Lower lobe of right lung (tissue), 2 donors: ENCODE results near the gene KDF1. TPM values are rescaled to one million over a fixed set of nuclear protein-coding genes. Genes with fewer than 3 reads are reported as not detected.
A peak's percentile ranks its signal among the peaks of the same experiment; 100 is the strongest.

Source experiments
- ATAC-seq, 2 donors: fragments of 200-7000 bp; cut with Tn5 transposase; one replicate each; pipeline ENCODE4 v1.9.1; 2020 to 2022; ENCODE audit warnings: mild to moderate bottlenecking in 2 of 2, moderate library complexity in 2 of 2
- DNase-seq: peaks from one replicate; pipeline ENCODE4 v3.0.0-alpha.2; 2020
- H3K27ac ChIP-seq: fragments of 200-600 bp; one replicate; pipeline ENCODE4 v1.8.0; 2022
- H3K27me3 ChIP-seq: fragments of 200-600 bp; one replicate; pipeline ENCODE4 v1.8.0; 2022; ENCODE audit warnings: low read depth
- H3K36me3 ChIP-seq: fragments of 200-600 bp; one replicate; pipeline ENCODE4 v1.8.0; 2022; ENCODE audit warnings: mild to moderate bottlenecking
- H3K4me1 ChIP-seq: fragments of 200-600 bp; one replicate; pipeline ENCODE4 v1.8.0; 2022
- H3K4me3 ChIP-seq: fragments of 200-600 bp; one replicate; pipeline ENCODE4 v1.8.0; 2022; ENCODE audit warnings: mild to moderate bottlenecking
- H3K9me3 ChIP-seq: fragments of 200-600 bp; one replicate; pipeline ENCODE4 v1.8.0; 2022
- intact Hi-C: fragments of 100-400 bp; cut with DNase I; formaldehyde crosslinking; loops from one replicate; pipeline ENCODE4 v1.11.0; 2022
- total RNA-seq: library from RNA; stranded (reverse); fragmentation: NEBNext Ultra II Directional; extraction: Animal tissue kit (Norgen Biotek cat#: 25700); gene quantifications from one replicate; pipeline ENCODE4 v1.2.1, GENCODE V29; 2021
- TF ChIP-seq, protein P1 (sequence below): fragments of 200-600 bp; IDR thresholded peaks from one replicate; pipeline ENCODE4 v1.8.0; 2022; ENCODE audit warnings: antibody characterized with exemption, mild to moderate bottlenecking
- donor health status: DM: no; HTN: yes; CAD: no; lungs with severe emphysema.

KDF1 gene
- total RNA-seq, 1 donor from 2014 or later: 8.1 TPM

DNA sequence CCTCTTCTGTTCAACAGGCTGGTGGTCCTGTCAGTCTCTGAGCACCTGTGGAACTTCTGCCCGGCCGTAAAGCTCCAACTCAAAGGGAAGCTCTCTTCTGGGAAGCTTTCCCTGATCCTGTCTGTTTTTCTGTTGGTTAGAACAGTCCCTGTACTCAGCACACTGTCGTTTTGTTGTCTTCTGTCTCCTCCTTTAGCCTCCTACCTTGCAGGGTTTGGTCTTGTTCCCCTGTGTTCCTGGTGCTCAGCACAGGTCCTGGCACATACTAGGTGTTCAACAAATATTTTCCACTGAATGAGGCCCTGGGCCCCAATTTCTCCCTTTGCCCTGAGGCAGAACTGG lies 328 bp upstream of the KDF1 start:
- H3K4me3 ChIP-seq: peak overlapping the region; percentile 64
- no peaks in the 10 kb centered on the region for H3K9me3 ChIP-seq
- H3K27me3 ChIP-seq: peaks cover 33% of the 10 kb centered on the region
- TF ChIP-seq, protein P1, sequence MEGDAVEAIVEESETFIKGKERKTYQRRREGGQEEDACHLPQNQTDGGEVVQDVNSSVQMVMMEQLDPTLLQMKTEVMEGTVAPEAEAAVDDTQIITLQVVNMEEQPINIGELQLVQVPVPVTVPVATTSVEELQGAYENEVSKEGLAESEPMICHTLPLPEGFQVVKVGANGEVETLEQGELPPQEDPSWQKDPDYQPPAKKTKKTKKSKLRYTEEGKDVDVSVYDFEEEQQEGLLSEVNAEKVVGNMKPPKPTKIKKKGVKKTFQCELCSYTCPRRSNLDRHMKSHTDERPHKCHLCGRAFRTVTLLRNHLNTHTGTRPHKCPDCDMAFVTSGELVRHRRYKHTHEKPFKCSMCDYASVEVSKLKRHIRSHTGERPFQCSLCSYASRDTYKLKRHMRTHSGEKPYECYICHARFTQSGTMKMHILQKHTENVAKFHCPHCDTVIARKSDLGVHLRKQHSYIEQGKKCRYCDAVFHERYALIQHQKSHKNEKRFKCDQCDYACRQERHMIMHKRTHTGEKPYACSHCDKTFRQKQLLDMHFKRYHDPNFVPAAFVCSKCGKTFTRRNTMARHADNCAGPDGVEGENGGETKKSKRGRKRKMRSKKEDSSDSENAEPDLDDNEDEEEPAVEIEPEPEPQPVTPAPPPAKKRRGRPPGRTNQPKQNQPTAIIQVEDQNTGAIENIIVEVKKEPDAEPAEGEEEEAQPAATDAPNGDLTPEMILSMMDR: no peak
- peaks cover 17% of the 10 kb centered on the region for H3K4me1 ChIP-seq
- peak overlapping the region; percentile 75 for H3K27ac ChIP-seq
- intact Hi-C loops: no loop called here
- ATAC-seq (peak in 1 of 2 donors; percentile 3), DNase-seq (no peak)
- no peaks in the 10 kb centered on the region for H3K36me3 ChIP-seq

DNA sequence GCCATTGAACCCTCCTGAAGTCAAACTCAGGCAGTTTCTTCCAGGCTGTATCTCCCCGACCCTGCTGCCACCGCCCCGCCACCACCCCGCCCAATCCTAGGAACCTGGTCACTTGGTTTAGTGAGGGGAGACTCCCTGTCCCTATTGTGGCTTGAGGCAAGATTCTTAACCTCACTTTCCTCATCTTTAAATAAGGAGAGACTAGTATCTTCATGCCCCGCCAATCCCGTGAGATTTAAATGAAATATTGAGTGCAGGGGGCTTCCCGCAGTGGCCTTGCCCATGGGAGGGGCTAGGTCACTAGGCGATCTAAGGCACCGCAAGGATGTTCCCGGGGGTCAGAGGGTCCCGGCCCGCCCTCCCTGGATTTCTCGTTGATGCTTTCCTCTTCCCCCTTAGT lies 998 bp downstream of the KDF1 start:
- TF ChIP-seq, protein P1: no peak
- no peak for DNase-seq
- peak overlapping the region; percentile 64 for H3K4me3 ChIP-seq
- H3K27me3 ChIP-seq: peaks cover 33% of the 10 kb centered on the region
- ATAC-seq: no peak
- H3K36me3 ChIP-seq: no peaks in the 10 kb centered on the region
- H3K27ac ChIP-seq: no peak overlapping the region
- intact Hi-C loops: no loop called here
- H3K9me3 ChIP-seq: no peaks in the 10 kb centered on the region
- H3K4me1 ChIP-seq: peaks cover 17% of the 10 kb centered on the region

DNA sequence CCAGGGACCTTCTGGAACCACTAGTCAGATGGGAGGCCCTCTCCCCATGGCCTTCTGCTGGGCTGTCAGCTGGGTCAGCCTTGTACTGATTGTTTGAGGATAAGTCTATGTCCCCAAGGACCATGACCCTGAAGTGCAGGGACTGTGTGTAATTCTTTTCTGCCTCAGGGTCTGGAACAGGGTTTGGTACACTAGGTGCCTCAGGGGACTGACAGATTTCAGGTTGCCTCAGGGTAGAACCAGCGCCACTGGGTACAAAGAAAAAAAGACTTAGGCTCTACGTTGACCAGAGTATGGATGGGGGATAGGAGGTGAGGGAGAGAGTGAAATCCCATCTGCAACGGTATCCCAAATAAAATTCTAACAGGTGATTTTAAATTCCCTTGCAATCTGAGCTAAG lies 3.0 kb downstream of the KDF1 start:
- peaks cover 17% of the 10 kb centered on the region for H3K4me1 ChIP-seq
- intact Hi-C loops: no loop called here
- no peak overlapping the region for H3K4me3 ChIP-seq
- H3K27me3 ChIP-seq: peaks cover 33% of the 10 kb centered on the region
- DNase-seq: no peak
- TF ChIP-seq, protein P1: no peak
- no peak for ATAC-seq
- no peak overlapping the region for H3K27ac ChIP-seq
- H3K36me3 ChIP-seq: no peaks in the 10 kb centered on the region
- no peaks in the 10 kb centered on the region for H3K9me3 ChIP-seq

DNA sequence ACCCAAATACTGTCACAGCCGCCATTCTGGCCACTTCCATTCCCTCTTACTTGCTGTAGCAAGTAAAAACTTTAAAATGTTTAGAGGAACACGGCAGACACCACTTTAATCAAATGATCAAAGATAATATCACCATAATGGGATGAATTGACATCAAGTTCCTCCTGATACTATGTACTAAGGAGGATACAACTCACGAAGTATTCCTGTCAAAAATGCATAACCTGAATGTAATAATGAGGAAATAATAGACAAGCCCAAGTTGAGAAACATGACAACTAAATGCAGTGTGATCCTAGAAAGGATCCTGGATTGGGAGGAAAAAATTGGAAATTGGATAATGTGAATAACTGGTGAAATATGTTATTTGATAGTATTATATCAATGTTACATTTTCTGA lies 3.9 kb downstream of the KDF1 start:
- Histone ChIP-seq H3K4me3 (no peak overlapping the region), H3K9me3 (no peaks in the 10 kb centered on the region), H3K4me1 (peaks cover 16% of the 10 kb centered on the region), H3K27me3 (peaks cover 33% of the 10 kb centered on the region), H3K36me3 (no peaks in the 10 kb centered on the region), H3K27ac (no peak overlapping the region)
- TF ChIP-seq, protein P1: no peak
- ATAC-seq (no peak), DNase-seq (no peak)
- intact Hi-C loops: no loop called here

DNA sequence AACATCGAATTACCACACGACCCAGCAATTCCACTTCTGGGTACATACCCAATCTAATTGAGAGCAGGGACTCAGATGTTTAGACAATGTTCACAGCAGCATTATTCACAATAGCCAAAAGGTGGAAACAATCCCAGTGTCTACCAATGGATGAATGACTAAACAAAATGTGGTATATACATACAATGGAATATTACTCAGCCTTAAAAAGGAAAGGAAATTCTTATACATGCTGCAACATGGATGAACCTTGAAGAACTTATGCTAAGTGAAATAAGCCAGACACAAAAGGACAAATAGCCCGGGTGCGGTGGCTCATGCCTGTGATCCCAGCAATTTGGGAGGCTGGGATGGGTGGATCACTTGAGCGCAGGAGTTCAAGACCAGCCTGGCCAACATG lies 6.9 kb downstream of the KDF1 start:
- peaks cover 8% of the 10 kb centered on the region for H3K36me3 ChIP-seq
- H3K27me3 ChIP-seq: peaks cover 4% of the 10 kb centered on the region
- intact Hi-C loops: no loop called here
- no peak overlapping the region for H3K27ac ChIP-seq
- H3K9me3 ChIP-seq: no peaks in the 10 kb centered on the region
- H3K4me3 ChIP-seq: no peak overlapping the region
- no peak for DNase-seq
- ATAC-seq: no peak
- no peaks in the 10 kb centered on the region for H3K4me1 ChIP-seq
- TF ChIP-seq, protein P1: no peak
